GM18511 (cell line): ENCODE measurements around the gene DNAJC17.

Experiments
- ATAC-seq: cut with Tn5 transposase; IDR thresholded peaks from one replicate; pipeline ENCODE4 v1.9.1; 2021; ENCODE audit warnings: mild to moderate bottlenecking, moderate library complexity; ENCODE audit not compliant: unreplicated experiment

DNAJC17 gene, protein sequence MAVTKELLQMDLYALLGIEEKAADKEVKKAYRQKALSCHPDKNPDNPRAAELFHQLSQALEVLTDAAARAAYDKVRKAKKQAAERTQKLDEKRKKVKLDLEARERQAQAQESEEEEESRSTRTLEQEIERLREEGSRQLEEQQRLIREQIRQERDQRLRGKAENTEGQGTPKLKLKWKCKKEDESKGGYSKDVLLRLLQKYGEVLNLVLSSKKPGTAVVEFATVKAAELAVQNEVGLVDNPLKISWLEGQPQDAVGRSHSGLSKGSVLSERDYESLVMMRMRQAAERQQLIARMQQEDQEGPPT

GRCh38 chr15:40807028-40807887 lies at the start of gene DNAJC17, which contains the start of gene ZFYVE19:
DNAJC17 (minus strand) TSS chr15:40807473; CDS start chr15:40807446, 27 bp downstream.
ZFYVE19 (plus strand) TSS chr15:40807089; CDS start chr15:40807590, 501 bp downstream.
- peak; percentile 93 for ATAC-seq

DNA sequence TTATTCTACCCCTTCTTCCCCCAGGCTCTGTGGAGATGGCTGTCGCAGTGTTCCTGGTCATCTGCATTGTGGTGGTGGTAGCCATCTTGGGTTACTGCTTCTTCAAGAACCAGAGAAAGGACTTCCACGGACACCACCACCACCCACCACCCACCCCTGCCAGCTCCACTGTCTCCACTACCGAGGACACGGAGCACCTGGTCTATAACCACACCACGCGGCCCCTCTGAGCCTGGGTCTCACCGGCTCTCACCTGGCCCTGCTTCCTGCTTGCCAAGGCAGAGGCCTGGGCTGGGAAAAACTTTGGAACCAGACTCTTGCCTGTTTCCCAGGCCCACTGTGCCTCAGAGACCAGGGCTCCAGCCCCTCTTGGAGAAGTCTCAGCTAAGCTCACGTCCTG lies 49.5 kb upstream of the DNAJC17 start:
- no peak for ATAC-seq

DNA sequence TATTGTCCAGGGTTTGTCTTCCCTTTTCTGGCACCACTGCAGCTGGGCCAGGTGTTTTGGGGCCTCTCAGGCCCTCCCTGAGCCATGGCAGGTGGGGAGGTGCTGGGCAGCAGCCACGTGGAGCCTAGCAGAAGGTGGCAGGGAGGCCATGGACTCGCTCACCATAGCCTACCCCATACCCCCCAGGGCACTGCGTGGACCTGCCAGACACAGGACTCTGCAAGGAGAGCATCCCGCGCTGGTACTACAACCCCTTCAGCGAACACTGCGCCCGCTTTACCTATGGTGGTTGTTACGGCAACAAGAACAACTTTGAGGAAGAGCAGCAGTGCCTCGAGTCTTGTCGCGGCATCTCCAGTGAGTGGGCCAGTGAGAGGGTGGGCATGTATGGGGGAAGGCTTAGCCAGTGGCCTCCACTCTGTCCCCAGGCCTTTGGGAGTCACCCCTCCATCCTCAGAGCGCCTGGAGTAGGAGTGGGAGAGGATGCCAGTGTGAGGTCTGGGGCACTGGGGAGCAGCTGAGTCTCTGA lies 48.5 kb upstream of the DNAJC17 start:
- no peak for ATAC-seq

GRCh38 chr15:40854161-40854560 lies 46.9 kb upstream of the DNAJC17 start:
- no peak for ATAC-seq

DNA sequence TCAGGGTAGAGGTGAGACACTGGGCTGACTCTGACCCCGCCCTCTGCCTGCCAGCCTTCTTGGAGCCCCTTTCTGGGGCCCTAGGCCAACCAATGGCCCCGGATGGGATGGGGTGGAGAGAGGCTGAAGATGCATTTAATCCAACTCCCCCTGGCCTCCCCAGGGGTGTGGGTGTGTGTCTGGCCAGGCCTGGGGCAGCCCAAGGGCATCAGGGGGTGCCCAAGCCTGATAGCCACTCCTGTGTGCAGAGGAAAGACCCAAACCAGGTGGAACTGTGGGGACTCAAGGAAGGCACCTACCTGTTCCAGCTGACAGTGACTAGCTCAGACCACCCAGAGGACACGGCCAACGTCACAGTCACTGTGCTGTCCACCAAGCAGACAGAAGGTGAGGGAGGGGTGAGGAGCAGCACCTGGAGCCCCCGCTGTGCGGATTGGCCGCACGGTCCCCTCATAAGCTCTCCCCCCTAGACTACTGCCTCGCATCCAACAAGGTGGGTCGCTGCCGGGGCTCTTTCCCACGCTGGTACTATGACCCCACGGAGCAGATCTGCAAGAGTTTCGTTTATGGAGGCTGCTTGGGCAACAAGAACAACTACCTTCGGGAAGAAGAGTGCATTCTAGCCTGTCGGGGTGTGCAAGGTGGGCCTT lies 46.1 kb upstream of the DNAJC17 start:
- ATAC-seq, result no peak

- no peak for ATAC-seq
Measured at GRCh38 chr15:40852529-40852928, 45.3 kb upstream of the DNAJC17 start.

DNA sequence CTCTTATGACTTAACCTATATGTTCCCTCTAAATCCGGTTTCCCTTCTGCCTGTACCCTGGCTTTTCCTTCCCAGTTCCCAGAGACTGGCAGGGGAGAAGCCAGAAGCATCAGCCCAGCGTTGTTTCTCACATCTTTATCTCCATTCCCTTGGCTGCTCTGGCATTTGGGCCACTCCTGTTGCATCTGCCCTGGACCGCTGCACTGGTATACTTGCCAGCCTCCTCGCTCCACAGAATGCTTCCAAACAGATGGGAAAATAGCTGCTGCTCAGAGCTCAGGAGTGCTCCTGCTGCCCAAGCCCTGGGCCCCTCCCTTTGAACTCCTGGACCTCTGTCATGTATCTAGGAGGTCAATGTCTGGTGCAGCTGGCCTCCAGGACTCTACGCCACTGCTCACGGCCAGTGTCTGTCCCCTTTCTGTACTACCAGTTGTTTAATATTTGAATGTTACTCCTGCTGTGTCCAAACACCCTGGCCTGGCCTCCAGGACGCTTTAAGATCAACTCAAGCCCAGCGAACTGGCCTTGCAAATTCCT lies 43.4 kb upstream of the DNAJC17 start:
- ATAC-seq, result no peak

- ATAC-seq, result peak; percentile 70
Measured at GRCh38 chr15:40847223-40847961, 40.1 kb upstream of the DNAJC17 start.

- peak; percentile 17 for ATAC-seq
Measured at GRCh38 chr15:40846841-40847222, 39.6 kb upstream of the DNAJC17 start.

- no peak for ATAC-seq
Measured at GRCh38 chr15:40845511-40846284, 38.4 kb upstream of the DNAJC17 start.

DNA sequence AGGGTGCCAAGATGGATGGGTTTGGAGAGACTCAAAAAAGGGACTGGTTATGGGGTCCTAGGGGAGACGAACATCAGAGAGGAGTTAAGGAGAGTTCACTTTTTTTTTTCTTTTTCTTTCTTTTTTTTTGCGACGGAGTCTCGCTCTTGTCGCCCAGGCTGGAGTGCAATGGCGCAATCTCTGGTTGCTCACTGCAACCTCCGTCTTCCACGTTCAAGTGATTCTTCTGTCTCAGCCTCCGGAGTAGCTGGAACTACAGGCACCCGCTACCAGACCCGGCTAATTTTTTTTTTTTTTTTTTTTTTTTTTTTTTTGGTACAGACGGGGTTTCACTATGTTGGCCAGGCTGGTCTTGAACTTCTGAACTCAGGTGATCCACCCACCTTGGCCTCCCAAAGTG lies 37.8 kb upstream of the DNAJC17 start:
- no peak for ATAC-seq

DNA sequence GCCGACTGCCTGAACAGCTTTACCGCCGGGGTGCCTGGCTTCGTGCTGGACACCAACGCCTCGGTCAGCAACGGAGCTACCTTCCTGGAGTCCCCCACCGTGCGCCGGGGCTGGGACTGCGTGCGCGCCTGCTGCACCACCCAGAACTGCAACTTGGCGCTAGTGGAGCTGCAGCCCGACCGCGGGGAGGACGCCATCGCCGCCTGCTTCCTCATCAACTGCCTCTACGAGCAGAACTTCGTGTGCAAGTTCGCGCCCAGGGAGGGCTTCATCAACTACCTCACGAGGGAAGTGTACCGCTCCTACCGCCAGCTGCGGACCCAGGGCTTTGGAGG lies 37.4 kb upstream of the DNAJC17 start:
- no peak for ATAC-seq

DNA sequence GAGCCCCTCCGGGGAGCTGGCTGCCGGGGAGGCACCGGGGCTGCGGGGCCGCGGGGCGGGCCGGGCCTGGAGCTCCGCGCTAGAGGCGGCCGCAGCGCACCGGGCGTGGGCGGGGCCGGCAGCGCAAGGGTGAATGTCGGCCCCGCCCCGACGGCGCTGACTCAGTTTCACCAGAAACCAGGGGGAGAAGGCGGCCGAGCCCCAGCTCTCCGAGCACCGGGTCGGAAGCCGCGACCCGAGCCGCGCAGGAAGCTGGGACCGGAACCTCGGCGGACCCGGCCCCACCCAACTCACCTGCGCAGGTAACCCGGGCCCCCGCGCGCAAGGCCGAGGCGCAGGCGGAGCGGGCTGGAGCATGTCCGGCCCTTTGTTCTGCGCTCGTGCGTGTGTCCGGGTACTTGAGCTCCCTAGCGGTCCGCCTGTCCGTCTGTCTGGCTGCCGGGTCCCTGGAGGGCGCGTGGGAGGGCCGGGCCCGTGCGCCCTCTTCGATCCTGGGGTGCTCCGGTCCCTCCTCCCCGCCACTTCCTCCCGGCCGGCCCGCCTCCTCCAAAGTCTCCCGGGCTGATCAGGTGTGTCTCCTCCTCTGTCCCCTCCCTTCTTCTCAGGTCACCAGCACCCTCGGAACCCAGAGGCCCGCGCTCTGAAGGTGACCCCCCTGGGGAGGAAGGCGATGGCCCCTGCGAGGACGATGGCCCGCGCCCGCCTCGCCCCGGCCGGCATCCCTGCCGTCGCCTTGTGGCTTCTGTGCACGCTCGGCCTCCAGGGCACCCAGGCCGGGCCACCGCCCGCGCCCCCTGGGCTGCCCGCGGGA lies 36.8 kb upstream of the DNAJC17 start, which contains the start of gene SPINT1:
Gene SPINT1 (plus strand): TSS at position 164 of the 811 bp plus-strand sequence. CDS start 507 bp downstream, at position 671.
- ATAC-seq, result no peak

- no peak for ATAC-seq
Measured at GRCh38 chr15:40843261-40843884, 36.1 kb upstream of the DNAJC17 start.

GRCh38 chr15:40841741-40842140 lies 34.5 kb upstream of the DNAJC17 start:
- ATAC-seq, result no peak

DNA sequence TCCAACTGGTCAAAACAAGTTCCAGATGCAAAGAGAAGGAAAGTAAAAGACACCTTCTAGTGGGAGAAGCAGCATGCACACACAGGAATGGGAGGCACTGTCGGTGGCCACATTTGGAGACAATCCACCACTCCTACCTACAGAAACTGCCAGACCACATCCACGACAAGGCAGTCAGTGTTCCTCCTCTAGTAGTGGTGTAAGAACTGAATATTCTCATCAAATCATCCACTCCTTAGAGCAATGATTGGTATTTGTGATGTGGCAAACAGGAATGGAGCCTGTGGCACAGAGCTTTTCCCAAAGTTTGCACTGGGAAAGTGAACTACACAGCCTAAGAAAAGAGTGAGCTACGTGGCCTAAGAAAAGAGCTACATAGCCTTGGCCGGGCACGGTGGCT lies 31.5 kb upstream of the DNAJC17 start:
- no peak for ATAC-seq

- no peak for ATAC-seq
Measured at GRCh38 chr15:40836020-40836419, 28.7 kb upstream of the DNAJC17 start.

DNA sequence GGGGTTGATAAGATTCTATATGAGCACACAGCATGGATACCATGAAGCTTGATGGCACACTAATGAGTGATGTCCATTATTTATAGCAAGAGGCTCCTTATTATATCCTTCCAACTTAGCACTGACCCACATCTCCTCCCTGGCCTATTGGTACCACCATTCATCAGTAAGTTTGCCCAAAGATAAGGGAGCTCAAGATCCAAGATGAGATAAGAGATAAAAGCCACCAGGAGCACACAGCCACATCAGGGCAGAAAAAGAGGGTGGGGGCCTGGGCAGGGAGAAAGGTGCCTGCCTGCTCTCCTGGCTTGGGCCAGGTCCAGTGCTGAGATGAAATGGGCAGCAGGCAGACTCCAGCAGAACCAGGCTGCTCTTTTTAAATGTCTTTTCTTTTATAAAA lies 25.6 kb upstream of the DNAJC17 start:
- ATAC-seq, result no peak
